HCT116 (cell line): ENCODE measurements around the gene PPIH. TPM values are rescaled to one million over a fixed set of nuclear protein-coding genes. Genes with fewer than 3 reads are reported as not detected.

Experiments used
- ATAC-seq: fragments of 200-7000 bp; cut with Tn5 transposase; 2 replicates; pipeline ENCODE4 v1.9.1; 2020; ENCODE audit warnings: mild to moderate bottlenecking, moderate library complexity
- BruUV-seq: library from RNA; stranded (reverse); fragments of 400-500 nt; replicated peaks from 2 replicates; lab custom pipeline; 2021; lab: Mats Ljungman, UMichigan
- CTCF ChIA-PET: fragments of 300-600 bp; sonication (Branson Sonifier 250); formaldehyde crosslinking; loops from one replicate; lab custom pipeline; 2021; ENCODE audit warnings: antibody characterized with exemption; lab: Charles Lee
- POLR2A ChIA-PET: fragments of 300-600, 350-600 bp; sonication (Branson Sonifier 250); formaldehyde crosslinking; loops from one replicate; lab custom pipeline; 2021; ENCODE audit warnings: antibody characterized with exemption; lab: Charles Lee
- RAD21 ChIA-PET, 2 experiments: fragments of 300-600 bp; sonication (Branson Sonifier 250); formaldehyde crosslinking; loops; one replicate each; lab custom pipeline; 2023; ENCODE audit warnings: low total read pairs in 2 of 2; ENCODE audit not compliant: uncharacterized antibody in 2 of 2, unreplicated experiment in 2 of 2, low non-redundant PET in 1 of 2; lab: Charles Lee
- DNase-seq: peaks from one replicate; pipeline ENCODE4 v3.0.0-alpha.2; 2010; ENCODE audit warnings: low read depth, low spot score
- H2AFZ ChIP-seq: fragments of 200-600 bp; shearing (Covaris generic), sonication (generic); 2 replicates; pipeline ENCODE4 v1.6.1; 2017; ENCODE audit warnings: low read depth, mixed run types, mixed read lengths, antibody characterized with exemption, low read length; ENCODE audit not compliant: poor library complexity, severe bottlenecking
- H3K27ac ChIP-seq: 2 replicates; pipeline ENCODE4 v1.5.1; 2012; ENCODE audit warnings: low read depth, low read length
- H3K27me3 ChIP-seq: fragments of 200-600 bp; sonication (generic); 2 replicates; pipeline ENCODE4 v1.6.1; 2016; ENCODE audit warnings: mixed run types, low read length, mixed read lengths; ENCODE audit not compliant: insufficient read depth
- H3K36me3 ChIP-seq, 2 experiments: fragments of 200-500 bp in 1 of 2; fragments of 200-600 bp in 1 of 2; sonication (Bioruptor generic) in 1 of 2; sonication (generic) in 1 of 2; 2 replicates each; pipeline versions ENCODE4 v1.5.1 to v1.6.1; 2014 to 2016; ENCODE audit warnings: low read length in 2 of 2, inconsistent platforms in 1 of 2, mixed read lengths in 1 of 2, mixed run types in 1 of 2; ENCODE audit not compliant: insufficient read depth in 2 of 2, control insufficient read depth in 1 of 2
- H3K4me1 ChIP-seq, 2 experiments: fragments of 200-600 bp in 1 of 2; sonication (generic) in 1 of 2; 2 replicates each; pipeline versions ENCODE4 v1.5.1 to v1.6.1; 2012 to 2017; ENCODE audit warnings: low read length in 2 of 2, inconsistent platforms in 1 of 2, mild to moderate bottlenecking in 1 of 2, mixed read lengths in 1 of 2, mixed run types in 1 of 2, moderate library complexity in 1 of 2; ENCODE audit not compliant: insufficient read depth in 2 of 2, control insufficient read depth in 1 of 2
- H3K4me2 ChIP-seq: fragments of 200-600 bp; sonication (generic); 2 replicates; pipeline ENCODE4 v1.6.1; 2017; ENCODE audit warnings: mixed run types, low read length, mixed read lengths
- H3K4me3 ChIP-seq, 2 experiments: fragments of 200-600 bp in 1 of 2; sonication (generic) in 1 of 2; replicated peaks in 1 of 2; 2 replicates each; pipeline ENCODE4 v1.5.1; 2011 to 2016; ENCODE audit warnings: low read length in 2 of 2, control low read depth in 1 of 2, low read depth in 1 of 2, mild to moderate bottlenecking in 1 of 2, mixed read lengths in 1 of 2, mixed run types in 1 of 2
- H3K79me2 ChIP-seq: fragments of 200-600 bp; sonication (generic); 2 replicates; pipeline ENCODE4 v1.6.1; 2017; ENCODE audit warnings: mild to moderate bottlenecking, mixed run types, low read length, moderate library complexity, mixed read lengths; ENCODE audit not compliant: insufficient read depth
- H3K9ac ChIP-seq: fragments of 200-600 bp; sonication (generic); 2 replicates; pipeline ENCODE4 v1.6.1; 2016; ENCODE audit warnings: low read length, mixed read lengths
- H3K9me2 ChIP-seq: fragments of 200-600 bp; sonication (generic), shearing (Covaris generic); 2 replicates; pipeline ENCODE4 v1.6.1; 2017; ENCODE audit warnings: mixed run types, mild to moderate bottlenecking, moderate library complexity; ENCODE audit not compliant: insufficient read depth
- H3K9me3 ChIP-seq, 2 experiments: fragments of 200-500 bp in 1 of 2; fragments of 200-600 bp in 1 of 2; sonication (Bioruptor generic) in 1 of 2; sonication (generic) in 1 of 2; 2 replicates each; pipeline ENCODE4 v1.6.1; 2014 to 2017; ENCODE audit warnings: low read length in 2 of 2, mixed read lengths in 2 of 2, inconsistent platforms in 1 of 2, low read depth in 1 of 2, mild to moderate bottlenecking in 1 of 2, mixed run types in 1 of 2, moderate library complexity in 1 of 2; ENCODE audit not compliant: control insufficient read depth in 1 of 2, insufficient read depth in 1 of 2
- H4K20me1 ChIP-seq: fragments of 200-600 bp; sonication (generic), shearing (Covaris generic); 2 replicates; pipeline ENCODE4 v1.6.1; 2017; ENCODE audit warnings: mixed run types, mild to moderate bottlenecking, moderate library complexity; ENCODE audit not compliant: insufficient read depth
- CBX3 ChIP-seq: IDR thresholded peaks from 2 replicates; pipeline ENCODE4 v1.6.1; 2012; ENCODE audit warnings: low read depth
- CEBPB ChIP-seq: IDR thresholded peaks from 2 replicates; pipeline ENCODE4 v1.6.1; 2012; ENCODE audit warnings: low read depth
- CTCF ChIP-seq, 3 experiments: fragments of 200-600 bp in 1 of 3; sonication (generic) in 1 of 3; IDR thresholded peaks in 2 of 3; conservative IDR thresholded peaks in 1 of 3; 2 replicates each; pipeline ENCODE4 v1.5.1; 2012 to 2017; ENCODE audit warnings: low read depth in 2 of 3, low read length in 2 of 3, antibody characterized with exemption in 1 of 3, borderline replicate concordance in 1 of 3, control low read depth in 1 of 3, mild to moderate bottlenecking in 1 of 3, mixed read lengths in 1 of 3, mixed run types in 1 of 3, moderate library complexity in 1 of 3; ENCODE audit not compliant: insufficient read depth in 1 of 3
- EGR1 ChIP-seq: IDR thresholded peaks from 2 replicates; pipeline ENCODE4 v1.6.1; 2012; ENCODE audit warnings: low read depth
- ELF1 ChIP-seq: IDR thresholded peaks from 2 replicates; pipeline ENCODE4 v1.6.1; 2012; ENCODE audit warnings: low read depth, borderline replicate concordance
- EZH2 ChIP-seq: fragments of 200-600 bp; sonication (generic); IDR thresholded peaks from 2 replicates; pipeline ENCODE4 v1.6.1; 2017; ENCODE audit warnings: antibody characterized with exemption, mixed run types
- EZH2phosphoT487 ChIP-seq: fragments of 200-600 bp; IDR thresholded peaks from 2 replicates; pipeline ENCODE4 v1.6.1; 2018; ENCODE audit warnings: antibody characterized with exemption, borderline replicate concordance
- FOSL1 ChIP-seq: IDR thresholded peaks from 2 replicates; pipeline ENCODE4 v1.6.1; 2012; ENCODE audit warnings: low read depth
- POLR2AphosphoS5 ChIP-seq: IDR thresholded peaks from 2 replicates; pipeline ENCODE4 v1.6.1; 2011; ENCODE audit warnings: mild to moderate bottlenecking, low read depth, low read length, moderate library complexity
- RAD21 ChIP-seq: IDR thresholded peaks from 2 replicates; pipeline ENCODE4 v1.6.1; 2012; ENCODE audit warnings: low read depth, mild to moderate bottlenecking
- SP1 ChIP-seq: IDR thresholded peaks from 2 replicates; pipeline ENCODE4 v1.6.1; 2012; ENCODE audit warnings: low read depth
- TCF7L2 ChIP-seq: IDR thresholded peaks from 2 replicates; pipeline ENCODE4 v1.7.0; 2011; ENCODE audit warnings: borderline replicate concordance, inconsistent platforms; ENCODE audit not compliant: insufficient read depth, insufficient read length; ENCODE audit errors: extremely low read depth
- ZFX ChIP-seq: fragments of 450-650 bp; IDR thresholded peaks from 2 replicates; pipeline ENCODE4 v1.6.1; 2017
- intact Hi-C: fragments of 100-400 bp; cut with micrococcal nuclease; formaldehyde crosslinking; loops from 2 replicates; pipeline ENCODE4 v1.10.0; 2022
- total RNA-seq: library from RNA; stranded (reverse); gene quantifications from one replicate; pipeline ENCODE4 v1.2.1, GENCODE V29; 2021; ENCODE audit not compliant: unreplicated experiment
- TF ChIP-seq, protein P1 (sequence below): IDR thresholded peaks from 2 replicates; pipeline ENCODE4 v1.6.1; 2012

PPIH gene
- total RNA-seq, 1 experiment from 2014 or later, result 100 TPM

DNA sequence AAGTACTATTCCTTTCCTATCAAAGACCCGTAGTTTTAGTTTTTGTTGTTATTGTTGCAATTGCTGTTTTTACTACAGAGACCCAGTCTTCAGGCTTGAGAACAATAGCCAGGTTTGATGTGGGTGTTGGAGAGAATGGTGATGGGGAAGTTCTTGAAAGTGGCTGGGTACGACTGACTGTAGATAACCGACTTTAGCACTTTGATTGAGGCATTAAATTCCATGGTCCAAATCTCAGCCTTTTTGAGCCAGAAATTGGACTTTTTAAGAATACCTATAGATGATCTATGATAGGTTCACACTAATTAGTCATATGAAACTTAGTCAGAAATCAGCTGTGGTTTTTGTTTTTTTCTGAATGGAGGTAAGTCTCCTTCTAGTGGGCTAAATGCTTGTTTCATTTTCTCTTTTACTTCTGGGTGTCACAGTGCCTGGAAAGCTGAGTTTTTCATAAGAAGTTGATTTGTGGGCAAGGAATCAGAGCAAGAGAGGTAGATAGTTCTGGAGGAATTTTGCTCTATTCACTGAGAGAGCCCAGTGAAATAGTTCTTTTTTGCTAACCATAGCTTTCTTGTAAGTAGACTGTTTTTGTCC lies 2.8 kb downstream of the PPIH start:
- H3K27me3 ChIP-seq, result no peaks in the 10 kb centered on the region
- POLR2A ChIA-PET, result no interaction called here
- no peak overlapping the region for H3K27ac ChIP-seq
- H2AFZ ChIP-seq, result no peak overlapping the region
- peaks cover 66% of the 10 kb centered on the region for H3K79me2 ChIP-seq
- no TSS peak for BruUV-seq
- DNase-seq (no peak), ATAC-seq (no peak)
- no peaks in the 10 kb centered on the region for H3K9me2 ChIP-seq
- no peaks in the 10 kb centered on the region for H4K20me1 ChIP-seq
- CTCF ChIA-PET, result no interaction called here
- RAD21 ChIA-PET, result no interaction called here
- H3K36me3 ChIP-seq, result peaks cover 19 to 47% of the 10 kb centered on the region in 2 experiments
- H3K4me1 ChIP-seq, result peaks cover 11 to 21% of the 10 kb centered on the region in 2 experiments; a peak in 3 of 4 replicates
- H3K9me3 ChIP-seq, result no peaks in the 10 kb centered on the region
- H3K4me3 ChIP-seq, result no peak overlapping the region
- no peak overlapping the region for H3K4me2 ChIP-seq
- no peak overlapping the region for H3K9ac ChIP-seq
- intact Hi-C loops, result no loop called here
- no peak for TF ChIP-seq CBX3
- TF ChIP-seq ELF1, result no peak
- TF ChIP-seq SP1, result no peak
- TF ChIP-seq TCF7L2, result no peak
- no peak for TF ChIP-seq EGR1
- TF ChIP-seq EZH2, result no peak
- no peak for TF ChIP-seq ZFX
- TF ChIP-seq CEBPB, result no peak
- no peak for TF ChIP-seq POLR2AphosphoS5
- TF ChIP-seq RAD21, result no peak
- no peak for TF ChIP-seq FOSL1
- TF ChIP-seq, protein P1, sequence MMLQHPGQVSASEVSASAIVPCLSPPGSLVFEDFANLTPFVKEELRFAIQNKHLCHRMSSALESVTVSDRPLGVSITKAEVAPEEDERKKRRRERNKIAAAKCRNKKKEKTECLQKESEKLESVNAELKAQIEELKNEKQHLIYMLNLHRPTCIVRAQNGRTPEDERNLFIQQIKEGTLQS, result no peak
- TF ChIP-seq EZH2phosphoT487, result no peak
- no peak for TF ChIP-seq CTCF (IDR thresholded peaks at IDR 0.05 in 2 of 3, conservative IDR thresholded peaks at IDR 0.05 in 1 of 3; ENCODE audit: borderline replicate concordance in 1 of 3, insufficient read depth in 1 of 3, low read depth in 2 of 3, low read length in 2 of 3)
